ENCODE measurements around the gene APBA2. TPM values are rescaled to one million over a fixed set of nuclear protein-coding genes. Genes with fewer than 3 reads are reported as not detected.

Gene APBA2
- total RNA-seq, 6 experiments from 2014 or later, result 5.3 to 6.5 (median 6.1) TPM

DNA sequence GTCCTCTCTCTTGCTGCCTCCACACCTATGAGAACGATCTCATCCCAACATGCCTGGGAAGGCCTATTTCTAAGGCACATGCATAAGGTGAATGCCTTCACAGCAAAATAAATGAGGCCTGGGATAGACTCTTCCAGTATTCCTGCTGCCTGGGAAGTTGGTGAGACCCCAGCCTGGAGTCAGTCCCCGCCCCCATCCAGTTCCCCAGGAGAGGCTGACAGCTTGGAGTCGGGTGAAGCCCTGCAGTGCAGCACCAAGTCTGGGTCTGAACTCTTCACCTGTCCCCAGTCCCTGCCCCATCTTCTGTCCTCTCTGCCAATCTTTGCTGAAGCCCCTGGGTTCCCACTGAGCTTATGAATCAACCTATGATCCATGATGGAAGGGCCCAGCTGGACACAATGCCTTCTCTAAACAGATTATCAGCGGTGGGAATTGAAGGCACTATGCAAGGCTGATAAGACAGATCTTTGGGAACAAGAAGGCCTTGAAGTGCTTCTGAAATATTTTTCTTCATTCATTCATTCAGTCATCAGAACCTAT lies 10.2 kb upstream of the APBA2 start:
- Mint-ChIP-seq H3K27ac (no peak overlapping the region), H3K4me3 (no peak overlapping the region), H3K4me1 (ENCODE audit: low read depth) (no peaks in the 10 kb centered on the region), H3K27me3 (ENCODE audit: insufficient read depth) (peaks cover 3% of the 10 kb centered on the region), H3K36me3 (ENCODE audit: low read depth) (no peaks in the 10 kb centered on the region), H3K9me3 (peaks cover 5% of the 10 kb centered on the region; the same call in 1 of the 2 replicates)
- TF ChIP-seq, protein P1, sequence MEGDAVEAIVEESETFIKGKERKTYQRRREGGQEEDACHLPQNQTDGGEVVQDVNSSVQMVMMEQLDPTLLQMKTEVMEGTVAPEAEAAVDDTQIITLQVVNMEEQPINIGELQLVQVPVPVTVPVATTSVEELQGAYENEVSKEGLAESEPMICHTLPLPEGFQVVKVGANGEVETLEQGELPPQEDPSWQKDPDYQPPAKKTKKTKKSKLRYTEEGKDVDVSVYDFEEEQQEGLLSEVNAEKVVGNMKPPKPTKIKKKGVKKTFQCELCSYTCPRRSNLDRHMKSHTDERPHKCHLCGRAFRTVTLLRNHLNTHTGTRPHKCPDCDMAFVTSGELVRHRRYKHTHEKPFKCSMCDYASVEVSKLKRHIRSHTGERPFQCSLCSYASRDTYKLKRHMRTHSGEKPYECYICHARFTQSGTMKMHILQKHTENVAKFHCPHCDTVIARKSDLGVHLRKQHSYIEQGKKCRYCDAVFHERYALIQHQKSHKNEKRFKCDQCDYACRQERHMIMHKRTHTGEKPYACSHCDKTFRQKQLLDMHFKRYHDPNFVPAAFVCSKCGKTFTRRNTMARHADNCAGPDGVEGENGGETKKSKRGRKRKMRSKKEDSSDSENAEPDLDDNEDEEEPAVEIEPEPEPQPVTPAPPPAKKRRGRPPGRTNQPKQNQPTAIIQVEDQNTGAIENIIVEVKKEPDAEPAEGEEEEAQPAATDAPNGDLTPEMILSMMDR (IDR thresholded peaks at IDR 0.05), result no peak
- DNase-seq, result no peak

GRCh38 chr15:28876131-28876844 lies 9.5 kb upstream of the APBA2 start:
- TF ChIP-seq, protein P1 (IDR thresholded peaks at IDR 0.05), result no peak
- Mint-ChIP-seq H3K27me3 (ENCODE audit: insufficient read depth) (peaks cover 6% of the 10 kb centered on the region), H3K4me1 (ENCODE audit: low read depth) (no peaks in the 10 kb centered on the region), H3K36me3 (ENCODE audit: low read depth) (no peaks in the 10 kb centered on the region), H3K9me3 (peaks cover 5% of the 10 kb centered on the region; the same call in 1 of the 2 replicates), H3K27ac (no peak overlapping the region), H3K4me3 (no peak overlapping the region)
- no peak for DNase-seq

- Mint-ChIP-seq H3K9me3 (peaks cover 5% of the 10 kb centered on the region; the same call in 1 of the 2 replicates), H3K36me3 (ENCODE audit: low read depth) (no peaks in the 10 kb centered on the region), H3K4me1 (ENCODE audit: low read depth) (no peaks in the 10 kb centered on the region), H3K27ac (no peak overlapping the region), H3K4me3 (no peak overlapping the region), H3K27me3 (ENCODE audit: insufficient read depth) (peaks cover 6% of the 10 kb centered on the region)
- TF ChIP-seq, protein P1 (IDR thresholded peaks at IDR 0.05), result no peak
- no peak for DNase-seq
Observed at GRCh38 chr15:28876845-28877185, 9.0 kb upstream of the APBA2 start.

GRCh38 chr15:28878209-28878608 lies 7.6 kb upstream of the APBA2 start:
- no peak overlapping the region for H3K4me3 Mint-ChIP-seq
- H3K4me1 Mint-ChIP-seq (ENCODE audit: low read depth), result no peaks in the 10 kb centered on the region
- TF ChIP-seq, protein P1 (IDR thresholded peaks at IDR 0.05), result no peak
- H3K9me3 Mint-ChIP-seq, result peaks cover 5% of the 10 kb centered on the region; the same call in 1 of the 2 replicates
- no peaks in the 10 kb centered on the region for H3K36me3 Mint-ChIP-seq (ENCODE audit: low read depth)
- H3K27me3 Mint-ChIP-seq (ENCODE audit: insufficient read depth), result peaks cover 4% of the 10 kb centered on the region
- DNase-seq, result no peak
- no peak overlapping the region for H3K27ac Mint-ChIP-seq

- Mint-ChIP-seq H3K27ac (no peak overlapping the region), H3K4me3 (no peak overlapping the region), H3K4me1 (ENCODE audit: low read depth) (no peaks in the 10 kb centered on the region), H3K9me3 (peaks cover 5% of the 10 kb centered on the region; the same call in 1 of the 2 replicates), H3K36me3 (ENCODE audit: low read depth) (no peaks in the 10 kb centered on the region), H3K27me3 (ENCODE audit: insufficient read depth) (peaks cover 3% of the 10 kb centered on the region)
- TF ChIP-seq, protein P1 (IDR thresholded peaks at IDR 0.05), result no peak
- no peak for DNase-seq
Observed at GRCh38 chr15:28879551-28879950, 6.2 kb upstream of the APBA2 start.
